ENCODE data around the gene CIDEC. TPM values are rescaled to one million over a fixed set of nuclear protein-coding genes. Genes with fewer than 3 reads are reported as not detected.
A peak's percentile ranks its signal among the peaks of the same experiment; 100 is the strongest.

The CIDEC gene
- total and polyA plus RNA-seq, 2 of the 13 experiments (the other 11 are each of a cell fraction or from before 2014, with no cell fraction given): 2.5 to 10.4 TPM

- TF ChIP-seq HNF1A (IDR thresholded peaks at IDR 0.05; ENCODE audit: low read depth) (no peak), HNF1A (CRISPR knock-in tag; IDR thresholded peaks at IDR 0.05; ENCODE audit: borderline replicate concordance) (peak; percentile 83), NKX3-1 (CRISPR knock-in tag; IDR thresholded peaks at IDR 0.05) (peak; percentile 78), ZNF629 (CRISPR knock-in tag; conservative IDR thresholded peaks at IDR 0.05) (no peak), ZNF280D (CRISPR knock-in tag; IDR thresholded peaks at IDR 0.05) (peak; percentile 55; the same call in 1 of the 2 replicates), PHF8 (CRISPR knock-in tag; IDR thresholded peaks at IDR 0.05) (peak; percentile 96), ZBTB26 (CRISPR knock-in tag; IDR thresholded peaks at IDR 0.05; ENCODE audit: borderline replicate concordance) (no peak; the same call in 1 of the 2 replicates), TAF1 (CRISPR knock-in tag; IDR thresholded peaks at IDR 0.05) (peak; percentile 97), MIER3 (CRISPR knock-in tag; IDR thresholded peaks at IDR 0.05; ENCODE audit: borderline replicate concordance) (0 out of 2 replicates have a peak, but pooled peaks have one; percentile 39), NBN (conservative IDR thresholded peaks at IDR 0.05) (no peak), POGK (CRISPR knock-in tag; conservative IDR thresholded peaks at IDR 0.05) (0 out of 2 replicates have a peak, but pooled peaks have one; percentile 73), IKZF4 (CRISPR knock-in tag; IDR thresholded peaks at IDR 0.05; ENCODE audit: borderline replicate concordance, low read depth, not compliant biosample characterization) (peak; percentile 38), ZFP36L1 (CRISPR knock-in tag; IDR thresholded peaks at IDR 0.05) (0 out of 2 replicates have a peak, but pooled peaks have one; percentile 82), RNF219 (CRISPR knock-in tag; IDR thresholded peaks at IDR 0.05) (0 out of 2 replicates have a peak, but pooled peaks have one; percentile 68), ZNF430 (CRISPR knock-in tag; IDR thresholded peaks at IDR 0.05) (peak; percentile 89)
Observed at GRCh38 chr3:9890249-9891071, 10.4 kb upstream of the CIDEC start, which contains the start of gene JAGN1 (continued).

Data from HepG2 (cell line).